ENCODE measurements around the gene ABCA5. TPM values are rescaled to one million over a fixed set of nuclear protein-coding genes. Genes with fewer than 3 reads are reported as not detected.

Gene ABCA5
- total RNA-seq = 100 to 1,000 TPM in 1 of 3 donors, 10 to 100 TPM in 2; 88.8 to 152 (median 93.1) TPM

GRCh38 chr17:69327060-69327831 is at the start of gene ABCA5:
ABCA5 (minus strand) TSS chr17:69327133; CDS start chr17:69314415, 12,718 bp downstream.
- intact Hi-C loops (cut with DNase I; ENCODE audit: low total_unique reads) = loop anchor here (5.0 kb wide), 1 partner anchor 205 kb away; no protein-coding TSS in a partner anchor
- DNase-seq (ENCODE audit: low spot score in 2 of 2) = peak; percentile 85 to 88
- H3K4me1 ChIP-seq = no peaks in the 10 kb centered on the region
- peak; percentile 24 for TF ChIP-seq POLR2A (IDR thresholded peaks at IDR 0.05)
- TF ChIP-seq POLR2AphosphoS5 (IDR thresholded peaks at IDR 0.05) = peak; percentile 49 to 80 (median 65)
- no peak for TF ChIP-seq CTCF (IDR thresholded peaks at IDR 0.05)
- H3K27ac ChIP-seq = peak within 1 kb of the TSS; percentile 87 to 90
- H3K27me3 ChIP-seq = no peaks in the 10 kb centered on the region
- H3K9me3 ChIP-seq = no peaks in the 10 kb centered on the region
- H3K36me3 ChIP-seq = no peaks in the 10 kb centered on the region
- peak within 1 kb of the TSS; percentile 65 to 82 (median 66) for H3K4me3 ChIP-seq

GRCh38 chr17:69375229-69375628 is 48.3 kb upstream of the ABCA5 start:
- H3K36me3 ChIP-seq = no peaks in the 10 kb centered on the region
- no peak for DNase-seq (ENCODE audit: low spot score in 2 of 2)
- no peaks in the 10 kb centered on the region for H3K9me3 ChIP-seq
- TF ChIP-seq POLR2A (IDR thresholded peaks at IDR 0.05) = no peak
- no peak for TF ChIP-seq POLR2AphosphoS5 (IDR thresholded peaks at IDR 0.05)
- TF ChIP-seq CTCF (IDR thresholded peaks at IDR 0.05) = no peak
- no peak overlapping the region for H3K4me3 ChIP-seq
- intact Hi-C loops (cut with DNase I; ENCODE audit: low total_unique reads) = no loop called here
- H3K27ac ChIP-seq = no peak overlapping the region
- H3K27me3 ChIP-seq = no peaks in the 10 kb centered on the region
- no peaks in the 10 kb centered on the region for H3K4me1 ChIP-seq

- no peaks in the 10 kb centered on the region for H3K4me1 ChIP-seq
- no peak for DNase-seq (ENCODE audit: low spot score in 2 of 2)
- intact Hi-C loops (cut with DNase I; ENCODE audit: low total_unique reads) = no loop called here
- no peak overlapping the region for H3K4me3 ChIP-seq
- H3K27ac ChIP-seq = no peak overlapping the region
- no peak for TF ChIP-seq POLR2A (IDR thresholded peaks at IDR 0.05)
- TF ChIP-seq POLR2AphosphoS5 (IDR thresholded peaks at IDR 0.05) = no peak
- TF ChIP-seq CTCF (IDR thresholded peaks at IDR 0.05) = no peak
- H3K27me3 ChIP-seq = no peaks in the 10 kb centered on the region
- H3K36me3 ChIP-seq = no peaks in the 10 kb centered on the region
- H3K9me3 ChIP-seq = no peaks in the 10 kb centered on the region
These were observed 46.1 kb upstream of the ABCA5 start for GRCh38 chr17:69373069-69373468.

- no peak for TF ChIP-seq POLR2A (IDR thresholded peaks at IDR 0.05)
- TF ChIP-seq POLR2AphosphoS5 (IDR thresholded peaks at IDR 0.05) = no peak
- TF ChIP-seq CTCF (IDR thresholded peaks at IDR 0.05) = no peak
- H3K36me3 ChIP-seq = no peaks in the 10 kb centered on the region
- no peaks in the 10 kb centered on the region for H3K9me3 ChIP-seq
- H3K4me3 ChIP-seq = no peak overlapping the region
- no peak overlapping the region for H3K27ac ChIP-seq
- intact Hi-C loops (cut with DNase I; ENCODE audit: low total_unique reads) = no loop called here
- H3K4me1 ChIP-seq = no peaks in the 10 kb centered on the region
- no peaks in the 10 kb centered on the region for H3K27me3 ChIP-seq
- no peak for DNase-seq (ENCODE audit: low spot score in 2 of 2)
These were observed 40.4 kb upstream of the ABCA5 start for GRCh38 chr17:69367298-69367697.

GRCh38 chr17:69363488-69364210 is 36.7 kb upstream of the ABCA5 start:
- TF ChIP-seq POLR2A (IDR thresholded peaks at IDR 0.05) (no peak), CTCF (IDR thresholded peaks at IDR 0.05) (no peak)

More at GRCh38 chr17:69363488-69364210, 36.7 kb upstream of the ABCA5 start:
- Histone ChIP-seq H3K27me3 (no peaks in the 10 kb centered on the region), H3K4me3 (no peak overlapping the region), H3K27ac (no peak overlapping the region), H3K36me3 (no peaks in the 10 kb centered on the region), H3K9me3 (no peaks in the 10 kb centered on the region), H3K4me1 (no peaks in the 10 kb centered on the region)
- DNase-seq (ENCODE audit: low spot score in 2 of 2) = no peak
- intact Hi-C loops (cut with DNase I; ENCODE audit: low total_unique reads) = no loop called here
